A673 (cell line): ENCODE results near the gene METTL14.

Experiments used
- EZH2 ChIP-seq: fragments of 200-600 bp; sonication (generic); IDR thresholded peaks from 2 replicates; pipeline ENCODE4 v1.6.1; 2017; ENCODE audit warnings: borderline replicate concordance, low read depth, mild to moderate bottlenecking, mixed read lengths, antibody characterized with exemption, low read length; ENCODE audit not compliant: poor library complexity, severe bottlenecking
- TF ChIP-seq, protein P1 (sequence below): fragments of 300-800, 200-600 bp; sonication (generic); conservative IDR thresholded peaks from 2 replicates; pipeline ENCODE4 v1.5.1; 2017; ENCODE audit warnings: low read depth, mild to moderate bottlenecking, antibody characterized with exemption, low read length, moderate library complexity, mixed read lengths

DNA sequence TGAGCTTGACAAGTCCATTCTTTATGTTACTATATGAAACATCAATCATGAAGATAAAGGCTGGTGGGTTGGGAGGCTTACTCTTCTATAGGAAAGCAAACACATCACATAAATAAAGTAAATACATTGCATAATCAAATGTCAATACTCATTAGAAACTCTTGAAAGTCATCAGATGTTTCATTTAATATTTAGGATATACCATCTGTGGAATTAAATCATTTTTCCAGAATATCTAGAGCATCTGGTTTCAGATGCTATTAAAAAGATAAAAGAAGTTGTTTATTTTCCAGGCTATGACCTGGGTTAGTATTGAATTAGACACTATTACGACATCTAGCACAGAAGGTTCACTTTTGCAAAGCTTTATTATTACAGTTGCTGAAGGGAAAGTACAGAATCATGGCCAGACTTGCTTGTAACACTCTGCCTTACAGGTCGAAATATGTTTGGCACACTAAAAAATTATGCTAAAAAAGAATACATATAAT is 72.6 kb downstream of the METTL14 start:
- TF ChIP-seq, protein P1, sequence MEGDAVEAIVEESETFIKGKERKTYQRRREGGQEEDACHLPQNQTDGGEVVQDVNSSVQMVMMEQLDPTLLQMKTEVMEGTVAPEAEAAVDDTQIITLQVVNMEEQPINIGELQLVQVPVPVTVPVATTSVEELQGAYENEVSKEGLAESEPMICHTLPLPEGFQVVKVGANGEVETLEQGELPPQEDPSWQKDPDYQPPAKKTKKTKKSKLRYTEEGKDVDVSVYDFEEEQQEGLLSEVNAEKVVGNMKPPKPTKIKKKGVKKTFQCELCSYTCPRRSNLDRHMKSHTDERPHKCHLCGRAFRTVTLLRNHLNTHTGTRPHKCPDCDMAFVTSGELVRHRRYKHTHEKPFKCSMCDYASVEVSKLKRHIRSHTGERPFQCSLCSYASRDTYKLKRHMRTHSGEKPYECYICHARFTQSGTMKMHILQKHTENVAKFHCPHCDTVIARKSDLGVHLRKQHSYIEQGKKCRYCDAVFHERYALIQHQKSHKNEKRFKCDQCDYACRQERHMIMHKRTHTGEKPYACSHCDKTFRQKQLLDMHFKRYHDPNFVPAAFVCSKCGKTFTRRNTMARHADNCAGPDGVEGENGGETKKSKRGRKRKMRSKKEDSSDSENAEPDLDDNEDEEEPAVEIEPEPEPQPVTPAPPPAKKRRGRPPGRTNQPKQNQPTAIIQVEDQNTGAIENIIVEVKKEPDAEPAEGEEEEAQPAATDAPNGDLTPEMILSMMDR = no peak
- TF ChIP-seq EZH2 = no peak
